HL-60 (cell line): ENCODE data around the gene E2F2.

Experiments
- GABPA ChIP-seq: IDR thresholded peaks from 2 replicates; pipeline ENCODE4 v1.6.1; 2012; ENCODE audit warnings: low read depth
- POLR2AphosphoS5 ChIP-seq: IDR thresholded peaks from 2 replicates; pipeline ENCODE4 v1.6.1; 2012; ENCODE audit warnings: low read depth
- TF ChIP-seq, protein P1 (sequence below): IDR thresholded peaks from one replicate; pipeline ENCODE4 v1.5.1; 2011; ENCODE audit warnings: low read length, control low read depth, inconsistent platforms; ENCODE audit not compliant: insufficient read depth
- TF ChIP-seq, protein P2 (sequence below): IDR thresholded peaks from 2 replicates; pipeline ENCODE4 v1.6.1; 2012; ENCODE audit warnings: low read depth; ENCODE audit not compliant: insufficient replicate concordance

DNA sequence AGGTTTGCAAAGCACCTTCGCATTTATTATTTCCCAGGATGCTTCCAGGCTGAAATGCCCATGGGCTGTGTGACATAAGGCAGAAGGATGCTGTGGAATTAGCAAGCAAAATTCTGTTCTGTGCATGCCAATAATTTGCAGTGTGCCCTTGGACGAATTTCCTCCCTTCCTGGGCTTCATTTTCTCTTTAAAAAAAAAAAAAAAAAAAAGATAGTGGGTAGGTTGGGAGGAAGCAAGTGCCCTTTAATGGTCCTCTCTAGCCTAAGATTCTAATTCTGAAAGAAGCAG lies 30.7 kb upstream of the E2F2 start:
- TF ChIP-seq, protein P1, sequence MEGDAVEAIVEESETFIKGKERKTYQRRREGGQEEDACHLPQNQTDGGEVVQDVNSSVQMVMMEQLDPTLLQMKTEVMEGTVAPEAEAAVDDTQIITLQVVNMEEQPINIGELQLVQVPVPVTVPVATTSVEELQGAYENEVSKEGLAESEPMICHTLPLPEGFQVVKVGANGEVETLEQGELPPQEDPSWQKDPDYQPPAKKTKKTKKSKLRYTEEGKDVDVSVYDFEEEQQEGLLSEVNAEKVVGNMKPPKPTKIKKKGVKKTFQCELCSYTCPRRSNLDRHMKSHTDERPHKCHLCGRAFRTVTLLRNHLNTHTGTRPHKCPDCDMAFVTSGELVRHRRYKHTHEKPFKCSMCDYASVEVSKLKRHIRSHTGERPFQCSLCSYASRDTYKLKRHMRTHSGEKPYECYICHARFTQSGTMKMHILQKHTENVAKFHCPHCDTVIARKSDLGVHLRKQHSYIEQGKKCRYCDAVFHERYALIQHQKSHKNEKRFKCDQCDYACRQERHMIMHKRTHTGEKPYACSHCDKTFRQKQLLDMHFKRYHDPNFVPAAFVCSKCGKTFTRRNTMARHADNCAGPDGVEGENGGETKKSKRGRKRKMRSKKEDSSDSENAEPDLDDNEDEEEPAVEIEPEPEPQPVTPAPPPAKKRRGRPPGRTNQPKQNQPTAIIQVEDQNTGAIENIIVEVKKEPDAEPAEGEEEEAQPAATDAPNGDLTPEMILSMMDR: no peak
- TF ChIP-seq POLR2AphosphoS5 (no peak), GABPA (no peak)
- TF ChIP-seq, protein P2, sequence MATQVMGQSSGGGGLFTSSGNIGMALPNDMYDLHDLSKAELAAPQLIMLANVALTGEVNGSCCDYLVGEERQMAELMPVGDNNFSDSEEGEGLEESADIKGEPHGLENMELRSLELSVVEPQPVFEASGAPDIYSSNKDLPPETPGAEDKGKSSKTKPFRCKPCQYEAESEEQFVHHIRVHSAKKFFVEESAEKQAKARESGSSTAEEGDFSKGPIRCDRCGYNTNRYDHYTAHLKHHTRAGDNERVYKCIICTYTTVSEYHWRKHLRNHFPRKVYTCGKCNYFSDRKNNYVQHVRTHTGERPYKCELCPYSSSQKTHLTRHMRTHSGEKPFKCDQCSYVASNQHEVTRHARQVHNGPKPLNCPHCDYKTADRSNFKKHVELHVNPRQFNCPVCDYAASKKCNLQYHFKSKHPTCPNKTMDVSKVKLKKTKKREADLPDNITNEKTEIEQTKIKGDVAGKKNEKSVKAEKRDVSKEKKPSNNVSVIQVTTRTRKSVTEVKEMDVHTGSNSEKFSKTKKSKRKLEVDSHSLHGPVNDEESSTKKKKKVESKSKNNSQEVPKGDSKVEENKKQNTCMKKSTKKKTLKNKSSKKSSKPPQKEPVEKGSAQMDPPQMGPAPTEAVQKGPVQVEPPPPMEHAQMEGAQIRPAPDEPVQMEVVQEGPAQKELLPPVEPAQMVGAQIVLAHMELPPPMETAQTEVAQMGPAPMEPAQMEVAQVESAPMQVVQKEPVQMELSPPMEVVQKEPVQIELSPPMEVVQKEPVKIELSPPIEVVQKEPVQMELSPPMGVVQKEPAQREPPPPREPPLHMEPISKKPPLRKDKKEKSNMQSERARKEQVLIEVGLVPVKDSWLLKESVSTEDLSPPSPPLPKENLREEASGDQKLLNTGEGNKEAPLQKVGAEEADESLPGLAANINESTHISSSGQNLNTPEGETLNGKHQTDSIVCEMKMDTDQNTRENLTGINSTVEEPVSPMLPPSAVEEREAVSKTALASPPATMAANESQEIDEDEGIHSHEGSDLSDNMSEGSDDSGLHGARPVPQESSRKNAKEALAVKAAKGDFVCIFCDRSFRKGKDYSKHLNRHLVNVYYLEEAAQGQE: no peak
